ENCODE data around the gene HEBP1.

The HEBP1 gene

DNA sequence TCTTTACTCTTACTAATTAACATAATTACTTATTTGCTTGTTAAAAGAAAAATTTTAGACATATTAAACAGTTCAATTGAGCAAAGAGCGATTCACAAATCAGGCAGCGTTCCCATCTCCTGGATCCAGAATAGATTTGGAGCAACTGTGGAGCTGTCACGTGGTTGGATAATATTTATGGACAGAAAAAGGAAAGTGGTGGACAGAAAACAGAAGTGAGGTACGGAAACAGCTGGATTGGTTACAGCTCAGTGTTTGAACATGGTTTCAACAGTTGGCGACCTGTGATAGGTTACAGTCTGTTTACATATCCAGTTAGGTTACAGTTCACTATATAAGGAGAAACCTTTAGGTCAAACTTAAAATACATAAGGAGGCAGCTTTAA is 24.5 kb upstream of the HEBP1 start:
- in situ Hi-C loops (cut with HindIII; ENCODE audit: low sequenced_read_pairs), result no loop called here

- in situ Hi-C loops (cut with HindIII; ENCODE audit: low sequenced_read_pairs), result no loop called here
Measured at GRCh38 chr12:13023811-13024530, 23.9 kb upstream of the HEBP1 start.

DNA sequence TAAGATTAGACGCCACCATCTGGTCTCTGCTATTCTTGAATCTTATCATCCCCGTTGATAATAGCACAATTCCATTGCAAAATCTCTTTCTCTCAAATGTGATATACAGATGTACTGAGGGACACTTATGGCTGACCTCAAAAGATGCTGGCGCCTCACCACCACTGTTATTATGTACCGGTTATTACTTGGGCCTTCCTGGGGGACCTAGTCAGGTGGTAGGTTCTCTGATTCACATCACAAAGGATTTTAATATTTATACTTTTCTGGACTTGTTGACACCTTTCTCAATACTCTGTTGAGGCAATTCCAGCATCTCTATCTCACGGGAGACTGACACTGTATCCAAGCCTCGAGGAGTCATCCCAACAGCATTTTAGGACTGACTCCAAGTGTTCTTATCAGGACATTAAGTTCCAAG is 22.8 kb upstream of the HEBP1 start:
- in situ Hi-C loops (cut with HindIII; ENCODE audit: low sequenced_read_pairs), result no loop called here

DNA sequence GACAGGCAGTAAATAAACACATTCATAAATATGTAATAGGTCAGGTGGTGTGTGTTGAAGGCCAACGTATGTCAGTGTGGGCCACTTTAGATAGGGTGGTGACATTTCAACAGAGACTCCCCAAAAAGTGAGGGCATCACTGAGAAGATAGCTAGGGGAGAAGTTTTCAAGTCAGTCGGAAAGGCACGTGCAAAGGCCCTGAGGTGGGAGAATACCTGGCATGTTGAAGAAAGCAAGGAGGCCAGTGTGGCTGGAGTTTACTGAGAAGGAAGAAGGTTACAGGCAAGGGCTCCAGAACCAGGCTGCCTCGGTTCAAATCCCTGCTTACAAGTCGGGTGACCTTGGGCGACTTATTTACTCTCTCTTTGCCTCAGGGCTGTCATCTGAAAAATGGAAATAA is 11.0 kb upstream of the HEBP1 start:
- in situ Hi-C loops (cut with HindIII; ENCODE audit: low sequenced_read_pairs), result no loop called here

- in situ Hi-C loops (cut with HindIII; ENCODE audit: low sequenced_read_pairs), result loop anchor here (10.0 kb wide), 2 partner anchors 76 to 206 kb away; no protein-coding TSS in a partner anchor
Measured at GRCh38 chr12:13008741-13009380, 8.8 kb upstream of the HEBP1 start.

DNA sequence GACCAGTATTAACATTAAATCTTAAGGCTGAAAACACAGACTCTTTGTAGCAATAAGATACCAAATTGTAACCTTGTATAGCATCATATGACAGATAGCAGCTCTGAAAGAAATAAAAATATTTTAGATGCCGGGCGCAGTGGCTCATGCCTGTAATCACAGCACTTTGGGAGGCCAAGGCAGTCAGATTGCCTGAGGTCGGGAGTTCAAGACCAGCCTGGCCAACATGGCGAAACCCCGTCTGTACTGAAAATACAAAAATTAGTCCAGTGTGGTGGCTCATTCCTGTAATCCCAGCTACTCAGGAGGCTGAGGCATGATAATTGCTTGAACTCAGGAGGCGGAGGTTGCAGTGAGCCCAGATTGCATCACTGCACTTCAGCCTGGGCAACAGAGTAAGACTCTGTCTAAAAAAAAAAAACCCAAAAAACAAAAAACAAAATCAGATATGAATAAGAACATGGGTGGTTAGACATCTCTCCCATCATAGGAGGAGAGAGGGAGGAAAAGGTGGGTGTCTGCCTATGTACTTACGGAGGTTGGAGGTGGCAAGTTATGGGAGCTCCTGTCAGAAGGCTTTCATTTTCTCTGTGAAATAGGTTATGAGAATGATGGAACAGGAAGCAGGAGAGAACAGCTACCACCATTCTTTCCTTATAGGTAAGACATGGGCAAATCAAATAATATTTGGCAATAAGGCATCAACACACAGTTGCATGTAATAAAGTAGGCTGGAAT is 7.6 kb upstream of the HEBP1 start:
- in situ Hi-C loops (cut with HindIII; ENCODE audit: low sequenced_read_pairs), result loop anchor here (10.0 kb wide), 2 partner anchors 77 to 207 kb away; no protein-coding TSS in a partner anchor

GRCh38 chr12:13005649-13006048 is 5.6 kb upstream of the HEBP1 start:
- in situ Hi-C loops (cut with HindIII; ENCODE audit: low sequenced_read_pairs), result loop anchor here (10.0 kb wide), 2 partner anchors 79 to 209 kb away; no protein-coding TSS in a partner anchor

- in situ Hi-C loops (cut with HindIII; ENCODE audit: low sequenced_read_pairs), result loop anchor here (10.0 kb wide), 2 partner anchors 80 to 210 kb away; no protein-coding TSS in a partner anchor
Measured at GRCh38 chr12:13004986-13005385, 4.9 kb upstream of the HEBP1 start.

- in situ Hi-C loops (cut with HindIII; ENCODE audit: low sequenced_read_pairs), result loop anchor here (10.0 kb wide), 2 partner anchors 80 to 210 kb away; no protein-coding TSS in a partner anchor
Measured at GRCh38 chr12:13004361-13004760, 4.3 kb upstream of the HEBP1 start.

DNA sequence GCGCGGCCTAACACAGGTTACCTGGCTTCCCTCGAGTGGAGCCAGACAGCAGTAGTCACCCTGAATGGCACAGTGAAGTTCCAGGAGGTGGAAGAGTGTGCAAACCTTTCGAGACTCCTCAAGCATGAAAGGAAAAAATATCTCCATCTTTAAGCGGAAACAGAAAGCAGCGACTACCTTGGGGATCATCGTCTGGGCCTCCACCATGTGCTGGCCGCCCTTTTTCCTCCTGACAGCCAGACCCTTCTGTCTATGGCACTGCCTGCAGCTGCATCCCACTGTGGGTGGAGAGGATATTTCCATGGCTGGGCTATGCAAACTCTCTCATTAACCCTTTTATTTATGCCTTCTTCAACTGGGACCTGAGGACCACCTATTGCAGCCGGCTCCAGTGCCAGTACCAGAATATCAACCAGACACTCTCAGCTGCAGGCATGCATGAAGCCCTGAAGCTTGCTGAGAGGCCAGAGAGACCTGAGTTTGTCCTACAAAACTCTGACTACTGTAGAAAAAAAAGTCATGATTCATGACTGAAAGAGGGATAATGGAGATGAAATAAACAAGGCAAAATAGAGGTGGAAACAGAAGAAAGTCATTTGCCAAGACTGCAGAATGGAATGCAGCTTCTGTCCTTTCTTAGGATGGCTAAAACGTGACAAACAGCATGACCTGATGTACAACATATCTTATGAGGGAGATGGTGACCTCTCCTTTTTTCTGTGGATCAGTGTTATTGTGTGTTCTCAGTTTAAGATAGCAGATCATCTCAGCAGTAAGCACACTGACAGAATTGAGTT is 2.4 kb upstream of the HEBP1 start:
- in situ Hi-C loops (cut with HindIII; ENCODE audit: low sequenced_read_pairs), result loop anchor here (10.0 kb wide), 2 partner anchors 82 to 212 kb away; no protein-coding TSS in a partner anchor

DNA sequence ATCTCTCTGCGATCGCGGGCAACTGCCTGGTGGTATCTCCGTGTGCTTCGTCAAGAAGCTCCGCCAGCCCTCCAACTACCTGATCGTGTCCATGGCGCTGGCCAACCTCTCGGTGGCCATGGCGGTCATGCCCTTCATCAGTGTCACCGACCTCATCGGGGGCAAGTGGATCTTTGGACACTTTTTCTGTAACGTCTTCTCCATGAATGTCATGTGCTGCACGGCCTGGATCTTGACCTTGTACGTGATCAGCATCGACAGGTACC is 1.6 kb upstream of the HEBP1 start:
- in situ Hi-C loops (cut with HindIII; ENCODE audit: low sequenced_read_pairs), result loop anchor here (10.0 kb wide), 2 partner anchors 83 to 213 kb away; no protein-coding TSS in a partner anchor

GRCh38 chr12:13000925-13001774 is 1.1 kb upstream of the HEBP1 start:
- in situ Hi-C loops (cut with HindIII; ENCODE audit: low sequenced_read_pairs), result loop anchor here (10.0 kb wide), 2 partner anchors 84 to 214 kb away; no protein-coding TSS in a partner anchor

- in situ Hi-C loops (cut with HindIII; ENCODE audit: low sequenced_read_pairs), result loop anchor here (10.0 kb wide), 2 partner anchors 84 to 214 kb away; no protein-coding TSS in a partner anchor
Measured at GRCh38 chr12:13000616-13000924, 505 bp upstream of the HEBP1 start.

GRCh38 chr12:12999271-12999958 is 650 bp downstream of the HEBP1 start:
- in situ Hi-C loops (cut with HindIII; ENCODE audit: low sequenced_read_pairs), result no loop called here

DNA sequence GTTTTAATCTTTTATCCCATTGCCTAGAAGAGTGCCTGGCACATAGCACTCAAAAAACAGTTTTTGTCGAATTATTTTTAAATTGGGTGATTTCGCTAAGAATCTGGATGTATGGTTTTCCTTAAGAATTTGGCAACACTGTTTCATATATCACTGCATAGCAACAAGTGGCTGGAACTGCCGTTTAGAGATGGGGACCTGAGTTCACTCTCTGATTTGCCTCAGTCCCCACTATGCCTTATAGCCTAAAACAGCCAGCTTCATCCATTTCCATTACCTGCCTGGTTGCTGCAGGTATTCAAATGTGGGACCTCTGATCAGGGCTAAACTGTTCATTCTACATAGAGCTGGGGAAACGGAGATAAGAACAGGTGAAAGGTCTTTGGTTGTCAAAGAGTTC is 1.8 kb downstream of the HEBP1 start:
- in situ Hi-C loops (cut with HindIII; ENCODE audit: low sequenced_read_pairs), result no loop called here

- in situ Hi-C loops (cut with HindIII; ENCODE audit: low sequenced_read_pairs), result no loop called here
Measured at GRCh38 chr12:12997734-12998133, 2.3 kb downstream of the HEBP1 start.

DNA sequence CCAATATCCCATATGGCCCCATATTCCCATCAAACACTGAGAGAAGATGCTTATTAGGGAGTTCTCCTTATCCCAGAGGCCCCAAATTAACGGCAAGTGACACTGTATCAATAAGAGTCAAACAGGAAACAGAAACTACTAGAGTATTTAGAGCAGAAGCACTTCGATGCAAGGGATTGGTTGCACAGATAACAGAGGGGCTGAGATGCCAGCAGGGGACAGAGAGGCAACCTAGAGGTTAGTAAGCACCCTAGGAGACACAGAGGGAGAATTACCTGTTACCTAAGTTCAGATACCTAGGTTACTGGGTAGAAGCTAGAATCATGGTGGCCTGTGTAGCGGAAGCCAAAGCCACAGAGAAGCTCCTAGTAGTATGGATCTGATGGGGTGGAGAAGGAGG is 2.9 kb downstream of the HEBP1 start:
- in situ Hi-C loops (cut with HindIII; ENCODE audit: low sequenced_read_pairs), result no loop called here

DNA sequence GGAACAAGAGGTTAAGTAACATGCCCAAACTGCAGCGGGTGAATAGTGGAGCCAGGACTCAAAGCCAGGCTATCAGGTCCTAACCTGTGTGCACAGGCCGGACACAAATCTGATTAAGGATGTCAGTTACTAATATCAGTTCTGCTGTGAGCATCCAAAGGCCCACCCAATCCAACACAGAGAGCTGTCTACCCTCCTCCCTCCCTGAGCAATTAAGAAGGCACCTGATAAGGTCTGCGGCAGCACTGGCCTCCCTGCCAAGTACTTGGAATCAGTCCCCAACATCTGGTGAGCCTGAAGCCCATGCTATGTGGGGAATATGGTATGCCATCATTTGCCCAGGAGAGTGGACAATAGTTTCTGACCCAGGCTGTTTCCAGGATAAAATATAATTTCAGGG is 3.9 kb downstream of the HEBP1 start:
- in situ Hi-C loops (cut with HindIII; ENCODE audit: low sequenced_read_pairs), result no loop called here

GRCh38 chr12:12995088-12995487 is 5.0 kb downstream of the HEBP1 start:
- in situ Hi-C loops (cut with HindIII; ENCODE audit: low sequenced_read_pairs), result no loop called here

All from DLD1 (cell line).